HL-60/S4 (cell line): ENCODE data around the gene EXOC4.

Experiments
- in situ Hi-C: fragments of 300-500 bp; cut with MboI; formaldehyde crosslinking; loops from 2 replicates; pipeline ENCODE4 v1.14.3; 2022; ENCODE audit warnings: low sequenced_read_pairs

The EXOC4 gene

DNA sequence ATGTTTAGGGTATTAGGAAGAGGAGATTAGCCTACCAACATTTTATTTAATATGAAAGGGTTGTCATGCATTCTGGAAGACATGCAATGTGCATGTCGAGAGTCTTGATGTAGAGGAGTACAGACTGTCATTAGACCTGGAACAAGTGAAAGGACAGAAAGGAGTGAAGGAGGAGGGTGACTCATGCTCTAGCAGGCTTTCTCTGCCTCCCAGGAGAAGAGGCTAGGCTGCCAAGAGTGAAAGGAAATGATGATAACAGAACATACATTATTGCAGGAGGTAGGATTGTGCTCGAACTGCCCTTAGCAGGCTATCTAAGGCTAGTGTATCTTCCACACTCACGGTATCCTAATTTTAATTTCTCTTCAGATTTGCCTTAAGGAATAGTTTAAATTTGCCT lies 228.8 kb downstream of the EXOC4 start:
- in situ Hi-C loops = no loop called here

DNA sequence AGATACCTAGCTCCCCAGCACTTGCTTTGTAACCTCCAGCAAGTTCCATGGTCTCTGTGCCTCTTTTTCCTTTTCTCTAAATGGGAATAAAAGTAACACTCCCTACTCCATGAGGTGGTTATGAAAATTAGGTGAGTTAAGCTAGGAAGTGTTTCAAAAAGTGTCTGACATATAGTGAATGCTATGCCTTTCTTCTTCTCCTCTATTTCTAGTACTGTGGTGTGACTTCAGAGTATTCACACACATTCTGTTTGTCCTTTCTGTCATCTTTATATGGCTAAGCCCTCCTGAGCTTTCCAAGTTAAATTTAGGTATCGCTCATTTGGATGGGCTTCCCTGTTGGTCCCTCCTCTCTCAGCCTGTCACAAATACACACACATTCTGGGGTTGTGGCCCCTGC lies 229.7 kb downstream of the EXOC4 start:
- in situ Hi-C loops = no loop called here

DNA sequence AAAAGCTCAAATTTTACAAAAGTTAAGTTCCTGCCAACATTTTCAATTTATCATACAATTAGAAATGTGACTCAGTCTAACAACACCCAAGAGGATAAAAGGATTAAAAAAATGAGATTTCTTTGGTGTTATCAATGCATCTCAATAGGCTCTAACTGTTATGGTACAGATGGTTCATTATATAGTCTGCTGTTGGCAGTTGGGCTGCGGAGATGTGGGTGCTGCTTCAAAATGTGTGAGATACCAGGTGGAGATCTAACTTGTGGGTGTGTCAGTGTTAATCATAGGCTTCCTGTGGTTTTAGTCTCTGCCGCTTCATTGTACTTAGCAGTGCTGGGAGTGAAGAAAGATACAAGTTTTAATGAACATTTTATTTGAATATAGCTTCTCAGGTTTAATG lies 231.2 kb downstream of the EXOC4 start:
- in situ Hi-C loops = no loop called here

DNA sequence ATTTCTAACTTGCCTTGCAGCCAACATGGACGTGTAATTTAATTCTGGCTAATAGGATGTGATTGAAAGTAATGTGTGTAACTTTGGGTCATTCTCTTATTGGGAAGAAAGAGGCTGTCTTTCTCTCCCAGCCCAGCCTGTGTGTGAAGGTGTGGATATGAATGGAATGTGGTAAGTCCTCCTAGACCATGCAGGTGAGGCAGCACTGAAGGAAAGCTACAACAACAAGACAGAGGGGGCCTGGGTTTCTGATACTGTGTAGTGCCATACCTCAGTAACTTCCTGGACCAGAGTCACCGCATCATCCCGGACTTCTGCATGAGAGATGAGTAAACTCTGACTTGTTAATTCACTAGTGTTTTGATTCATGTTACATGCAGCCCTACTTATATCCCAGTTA lies 237.0 kb downstream of the EXOC4 start:
- in situ Hi-C loops = no loop called here

DNA sequence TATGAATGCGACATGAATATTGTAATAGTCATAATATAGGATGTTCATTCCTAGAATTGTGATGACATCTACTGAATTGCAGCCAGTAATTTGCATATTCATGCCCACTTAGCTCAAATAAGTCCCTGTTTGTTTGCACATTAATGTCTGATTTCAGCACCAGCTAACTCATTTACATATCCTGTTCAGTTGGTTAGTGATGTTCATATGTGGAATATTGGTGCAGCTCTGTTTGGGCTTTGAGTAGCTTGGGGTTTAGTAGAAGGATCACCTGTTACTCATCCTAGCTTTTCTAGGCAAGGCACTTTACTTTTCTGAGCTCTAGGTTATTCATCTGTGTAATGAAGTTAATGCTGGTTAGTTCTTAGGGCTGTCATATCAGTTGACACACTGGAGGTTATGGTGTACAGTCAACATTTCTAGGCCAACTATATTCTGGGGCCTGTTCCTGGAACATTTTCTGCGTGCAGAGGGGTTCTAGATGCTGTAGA lies 238.4 kb downstream of the EXOC4 start:
- in situ Hi-C loops = no loop called here

DNA sequence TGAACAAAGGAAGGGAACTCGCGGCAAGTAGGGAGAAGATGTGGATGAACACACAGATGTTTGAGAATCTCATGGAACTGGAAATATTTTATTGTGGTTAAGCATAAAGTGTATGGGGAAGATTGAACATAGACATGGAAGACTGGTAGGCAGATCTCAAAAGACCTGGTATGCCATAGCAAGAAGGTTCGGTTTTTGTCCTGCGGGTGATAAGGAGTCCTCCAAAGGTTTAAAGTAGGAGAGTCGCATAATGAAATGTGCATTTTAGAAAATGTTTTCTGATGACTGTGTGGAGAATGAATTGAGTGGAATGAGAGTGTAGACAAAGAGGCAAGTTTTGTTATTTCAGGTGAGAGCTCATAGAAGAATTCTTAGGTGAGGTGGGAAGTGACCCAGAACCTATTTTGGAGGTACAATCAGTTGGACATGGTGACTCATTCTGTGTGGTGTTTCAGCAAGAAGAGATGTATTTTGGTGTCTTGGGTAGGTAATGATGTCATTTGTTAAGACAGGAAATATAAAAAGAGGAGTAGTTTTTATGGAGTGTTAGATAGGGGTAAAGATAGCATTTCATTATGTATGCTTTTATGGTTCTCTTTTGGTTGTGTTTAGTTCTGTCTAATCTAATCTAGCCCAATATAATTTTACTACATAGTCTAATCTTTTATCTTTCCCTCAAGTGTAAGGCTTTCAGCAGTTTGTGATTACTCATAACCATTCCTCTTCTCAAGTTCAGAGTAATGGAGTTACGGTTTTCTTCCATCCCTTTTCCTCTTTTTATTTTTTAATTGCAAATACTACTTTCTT lies 239.2 kb downstream of the EXOC4 start:
- in situ Hi-C loops = no loop called here

DNA sequence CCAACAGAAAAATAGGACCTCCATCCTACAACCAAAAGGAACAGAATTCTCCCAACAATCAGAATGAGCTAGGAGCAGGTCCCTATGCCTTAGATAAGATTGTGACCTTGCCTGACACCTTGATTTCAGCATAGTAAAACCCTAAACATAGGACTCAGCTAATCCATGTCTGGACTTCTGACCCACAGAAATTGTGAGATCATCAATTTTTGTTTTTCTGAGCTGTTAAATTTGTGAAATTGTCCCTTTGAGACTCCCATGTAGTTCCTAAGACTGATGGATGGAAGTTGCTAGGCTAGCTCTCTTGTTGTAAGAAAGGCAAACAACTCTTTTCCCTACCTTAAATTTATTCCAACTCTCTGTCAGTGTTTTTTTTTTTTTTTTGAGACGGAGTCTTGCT lies 244.2 kb downstream of the EXOC4 start:
- in situ Hi-C loops = no loop called here

DNA sequence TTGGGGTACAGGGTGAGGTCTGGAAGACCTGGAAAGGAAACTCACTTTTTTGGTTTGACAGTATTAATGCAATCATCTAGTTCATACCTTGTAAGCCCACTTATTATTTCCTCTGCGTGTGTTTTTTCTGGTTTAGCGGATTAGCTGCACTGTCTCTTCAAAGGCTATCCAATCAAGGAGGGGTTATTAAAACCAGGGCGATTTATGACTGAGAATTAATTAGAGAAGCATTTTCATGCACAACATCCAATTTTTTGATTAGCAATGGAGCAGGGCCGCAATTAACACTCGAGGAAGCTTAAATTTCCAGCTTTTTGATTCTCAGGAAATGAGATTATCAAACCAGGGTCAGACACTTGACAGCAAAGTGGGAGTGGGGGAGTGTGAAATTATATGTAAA lies 248.9 kb downstream of the EXOC4 start:
- in situ Hi-C loops = no loop called here

DNA sequence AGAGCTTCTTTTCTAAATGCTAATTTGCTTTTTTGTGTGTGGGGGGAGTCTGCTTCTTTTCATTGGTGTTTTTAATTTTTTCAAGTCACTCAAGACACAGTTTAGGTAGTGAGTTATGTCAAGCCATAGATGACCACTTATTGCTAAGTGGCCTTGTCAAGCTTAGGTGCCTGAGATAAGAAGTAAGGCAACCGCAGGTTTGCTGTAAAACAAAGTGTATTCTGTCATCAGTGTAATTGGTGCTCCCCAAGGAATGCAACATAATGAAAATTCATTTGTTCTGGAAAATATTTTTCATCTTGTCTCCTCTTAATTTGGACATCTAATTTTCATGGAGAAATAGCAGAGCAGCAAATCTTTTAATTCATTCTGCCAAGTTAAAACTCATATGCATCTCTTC lies 249.6 kb downstream of the EXOC4 start:
- in situ Hi-C loops = no loop called here

DNA sequence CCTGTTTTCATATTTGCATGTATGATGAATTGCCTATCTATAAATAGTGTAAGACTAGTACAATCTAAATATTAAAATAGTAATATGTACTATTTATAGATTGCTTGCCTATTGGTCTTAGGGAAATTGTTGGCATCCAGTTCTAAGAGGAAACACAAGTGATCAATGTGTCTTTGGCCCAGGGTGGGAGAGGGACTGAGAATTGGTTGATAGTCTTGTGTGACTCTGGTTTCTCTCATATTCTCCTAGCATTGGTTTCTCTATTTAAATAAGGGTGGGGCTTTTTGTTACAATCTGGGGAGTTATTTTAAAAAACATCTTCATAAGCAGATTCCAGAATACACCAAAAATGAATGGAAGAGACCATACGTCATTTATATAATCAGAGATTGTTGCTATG lies 250.1 kb downstream of the EXOC4 start:
- in situ Hi-C loops = no loop called here

DNA sequence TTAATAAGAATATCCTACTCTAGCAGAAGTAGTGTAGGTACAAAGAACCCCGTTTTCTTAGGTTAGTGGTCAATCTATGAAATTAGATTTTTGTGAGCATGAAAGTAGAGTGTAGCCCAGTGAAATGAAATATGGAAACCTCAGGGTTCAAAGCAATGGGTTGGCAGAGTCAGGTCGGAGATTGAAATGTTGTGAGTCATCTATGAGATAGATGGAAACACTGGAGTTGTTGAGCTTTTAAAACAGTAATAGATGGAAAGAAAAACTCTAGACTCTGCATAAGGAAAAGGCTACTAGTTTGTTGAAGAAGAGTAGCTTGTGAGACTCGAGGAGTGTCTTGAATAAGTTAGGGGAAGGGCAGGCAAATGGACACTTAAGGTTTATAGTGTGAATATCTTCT lies 251.9 kb downstream of the EXOC4 start:
- in situ Hi-C loops = no loop called here

DNA sequence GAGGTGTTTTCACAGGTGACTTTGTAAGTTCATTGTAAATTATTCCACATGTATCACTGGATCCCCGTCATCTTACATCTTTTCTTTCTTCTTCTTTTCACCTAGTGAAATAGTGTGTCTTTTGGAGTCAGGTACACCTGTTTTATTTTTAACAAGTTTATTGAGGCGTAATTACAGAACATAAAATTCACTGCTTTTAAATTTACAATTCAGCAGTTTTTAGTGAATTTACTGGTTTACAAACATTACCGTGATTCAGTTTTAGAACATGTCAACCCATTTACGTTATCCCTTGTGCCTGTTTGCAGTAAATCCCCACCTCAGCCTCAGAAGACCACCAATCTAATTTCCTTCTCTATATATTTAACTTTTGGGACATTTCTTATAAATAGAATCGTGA lies 256.9 kb downstream of the EXOC4 start:
- in situ Hi-C loops = no loop called here

DNA sequence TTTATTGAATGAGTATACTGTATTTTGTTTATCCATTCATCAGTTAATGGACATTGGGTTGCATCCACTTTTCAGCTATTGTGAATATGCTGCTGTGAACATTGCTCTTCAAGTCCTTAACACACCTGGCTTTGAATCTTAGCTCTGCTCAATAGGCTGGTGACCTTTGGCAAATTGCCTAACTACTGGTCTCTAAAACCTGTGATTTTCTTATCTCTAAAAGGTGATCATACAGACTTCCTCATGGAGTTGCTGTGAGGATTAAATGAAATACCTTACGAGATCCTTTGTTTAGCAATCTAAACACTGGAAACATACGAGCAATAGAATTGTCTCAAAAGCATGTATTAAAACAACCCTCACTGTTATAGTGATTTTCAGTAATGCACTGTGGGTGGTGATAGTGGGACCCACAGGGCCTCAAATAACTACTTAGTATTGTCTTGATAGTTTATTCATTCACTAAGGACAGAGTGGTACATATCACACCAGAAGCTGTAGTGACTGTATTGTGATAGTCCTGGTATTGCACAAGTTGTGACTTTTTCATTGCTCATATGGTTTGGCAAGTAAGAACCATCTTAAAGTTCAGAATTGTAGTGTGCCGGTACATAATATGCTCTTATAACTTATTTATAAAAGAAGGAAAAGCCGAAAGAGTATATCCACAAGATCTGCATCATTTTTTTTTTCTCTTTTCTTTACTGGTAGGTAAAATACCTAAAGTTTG lies 257.6 kb downstream of the EXOC4 start:
- in situ Hi-C loops = no loop called here

DNA sequence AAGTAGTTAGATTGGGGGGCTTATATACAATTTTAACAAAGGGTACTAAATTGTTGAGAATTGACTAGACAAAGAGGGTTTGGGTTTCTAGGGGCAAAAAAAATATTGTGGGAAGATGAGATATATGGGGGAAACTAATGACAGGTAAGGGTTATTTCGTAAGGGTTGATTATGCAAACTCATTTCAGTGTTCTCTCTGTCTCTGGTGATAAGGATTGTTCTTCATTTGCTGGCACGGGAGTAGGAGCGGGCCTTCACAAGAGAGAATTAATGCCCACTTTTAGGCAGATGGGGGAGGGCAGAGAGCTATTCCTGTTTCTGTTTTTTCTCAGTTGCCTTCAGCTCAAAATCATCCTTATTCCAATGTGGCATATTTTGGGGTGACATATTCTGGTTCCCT lies 258.4 kb downstream of the EXOC4 start:
- in situ Hi-C loops = no loop called here

DNA sequence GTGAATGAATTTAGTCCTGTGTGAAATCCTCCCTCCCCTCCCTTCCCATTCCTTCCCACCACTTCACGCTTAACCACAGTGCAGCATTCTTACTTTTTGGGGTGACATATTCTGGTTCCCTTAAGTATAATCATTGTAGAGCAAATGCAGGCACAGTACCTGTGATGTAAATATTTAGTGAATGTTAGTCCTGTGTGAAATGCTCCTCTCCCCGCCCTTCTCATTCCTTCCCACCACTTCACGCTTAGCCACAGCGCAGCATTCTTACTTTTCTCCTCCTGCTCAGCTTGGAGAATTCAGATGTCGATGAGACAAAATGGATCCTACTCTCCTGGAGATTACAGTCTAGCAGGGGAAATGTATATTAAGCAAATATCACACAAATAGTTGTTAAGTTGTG lies 258.8 kb downstream of the EXOC4 start:
- in situ Hi-C loops = no loop called here

DNA sequence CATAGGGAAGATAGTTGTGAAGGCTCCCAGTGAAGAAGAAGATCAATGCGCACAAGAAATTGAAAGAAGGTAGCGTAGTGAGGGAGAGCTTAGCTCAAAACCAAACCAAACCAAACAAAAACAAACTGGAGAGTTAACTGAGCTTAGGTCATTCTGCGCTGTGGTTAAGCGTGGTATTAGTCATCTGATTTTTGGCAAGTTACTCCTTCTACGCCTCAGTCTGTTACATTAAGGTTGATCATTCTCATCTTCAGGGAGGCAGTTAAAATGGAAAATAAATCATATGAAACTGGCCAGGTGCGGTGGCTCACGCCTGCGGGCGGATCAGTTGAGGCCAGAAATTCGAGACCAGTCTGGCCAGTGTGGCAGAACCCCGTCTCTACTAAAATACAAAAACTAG lies 259.7 kb downstream of the EXOC4 start:
- in situ Hi-C loops = no loop called here

DNA sequence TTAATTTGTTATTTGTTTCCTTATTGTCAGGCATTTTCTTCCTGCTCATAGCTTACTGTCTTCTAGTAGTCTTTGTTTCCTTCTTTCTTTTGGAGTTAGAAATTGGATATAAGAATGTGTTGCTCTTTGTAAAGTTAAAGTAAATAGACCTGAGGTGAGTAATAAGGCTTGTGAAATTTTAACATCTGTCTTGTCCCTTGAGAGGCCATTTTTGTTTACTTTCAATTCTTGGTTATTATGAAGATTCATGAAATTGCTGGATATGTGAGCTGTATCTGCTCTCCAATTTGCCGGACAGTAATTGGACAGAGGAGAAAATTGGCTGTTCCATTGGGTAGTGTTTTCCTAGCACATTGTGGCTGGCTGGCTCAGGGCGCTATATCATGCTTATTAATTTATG lies 260.7 kb downstream of the EXOC4 start:
- in situ Hi-C loops = no loop called here

DNA sequence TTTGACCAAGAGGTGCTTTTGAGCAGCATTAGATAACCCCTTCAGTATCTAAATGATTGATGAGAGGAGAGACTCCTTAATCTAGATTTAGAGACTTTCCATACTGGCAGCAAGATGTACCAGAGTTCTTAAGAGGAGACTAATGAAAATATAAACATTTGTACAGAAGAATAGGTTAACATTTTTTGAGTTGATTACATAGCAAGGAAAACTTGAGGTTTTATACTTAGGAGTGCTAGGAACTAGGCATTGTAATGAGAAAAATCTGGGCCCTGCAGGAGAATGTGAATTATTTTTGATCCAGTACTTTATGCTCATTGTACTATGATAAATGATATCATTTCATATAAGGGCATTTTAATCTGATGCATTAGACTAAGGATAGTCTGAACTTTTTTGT lies 261.7 kb downstream of the EXOC4 start:
- in situ Hi-C loops = no loop called here

DNA sequence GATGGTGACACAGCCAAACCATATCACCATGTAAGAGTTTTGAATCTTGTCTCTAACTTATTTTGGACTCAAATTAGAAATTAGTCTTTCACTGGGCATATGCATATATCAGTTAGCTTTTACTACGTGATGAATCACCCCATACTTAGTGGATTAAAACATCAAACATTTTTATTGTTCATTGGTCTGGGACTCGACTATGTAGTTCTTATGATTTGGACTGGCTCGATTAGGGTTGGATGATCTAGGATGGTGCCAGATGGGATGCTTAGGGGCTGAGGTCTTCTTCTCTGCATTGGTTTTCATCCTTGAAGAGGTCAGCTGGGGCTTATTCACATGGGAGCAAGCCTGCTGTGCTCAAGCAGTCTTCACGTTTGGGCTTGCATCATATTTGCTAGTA lies 264.9 kb downstream of the EXOC4 start:
- in situ Hi-C loops = no loop called here

DNA sequence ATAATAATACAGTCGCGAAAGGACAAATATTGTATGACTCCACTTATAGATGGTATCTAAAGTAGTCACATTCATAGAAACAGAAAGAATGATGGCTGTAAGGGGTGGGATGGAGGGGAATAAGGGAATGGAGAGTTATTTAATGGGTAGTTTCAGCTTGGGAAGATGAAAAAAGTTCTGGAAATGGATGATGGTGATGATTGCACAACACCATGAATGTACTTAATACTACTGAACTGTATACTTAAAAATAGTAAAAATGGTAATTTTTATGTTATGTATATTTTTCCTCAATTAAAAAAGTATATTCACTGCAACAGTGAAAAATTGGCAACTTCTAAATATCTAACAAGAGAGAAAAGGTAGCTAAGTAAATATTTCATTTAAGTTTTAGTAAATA lies 265.8 kb downstream of the EXOC4 start:
- in situ Hi-C loops = no loop called here

DNA sequence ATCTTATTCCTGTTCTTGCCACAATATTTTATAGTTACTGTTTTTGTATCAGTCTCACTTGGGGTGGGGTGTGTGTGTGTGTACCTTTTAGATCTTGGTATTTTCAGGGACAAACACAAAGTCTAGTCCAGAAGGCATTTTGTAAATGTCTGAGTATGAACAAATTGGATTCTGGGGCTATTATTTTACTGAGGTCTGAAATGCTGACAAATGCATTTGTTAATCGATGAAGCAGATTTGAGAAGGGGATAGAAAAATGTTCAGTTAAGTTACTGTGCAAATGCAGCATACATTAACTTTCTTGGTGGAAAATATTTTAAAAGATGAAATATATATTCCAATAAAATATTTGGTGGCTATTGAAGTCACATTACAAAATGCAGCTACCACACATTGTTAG lies 267.4 kb downstream of the EXOC4 start:
- in situ Hi-C loops = no loop called here

DNA sequence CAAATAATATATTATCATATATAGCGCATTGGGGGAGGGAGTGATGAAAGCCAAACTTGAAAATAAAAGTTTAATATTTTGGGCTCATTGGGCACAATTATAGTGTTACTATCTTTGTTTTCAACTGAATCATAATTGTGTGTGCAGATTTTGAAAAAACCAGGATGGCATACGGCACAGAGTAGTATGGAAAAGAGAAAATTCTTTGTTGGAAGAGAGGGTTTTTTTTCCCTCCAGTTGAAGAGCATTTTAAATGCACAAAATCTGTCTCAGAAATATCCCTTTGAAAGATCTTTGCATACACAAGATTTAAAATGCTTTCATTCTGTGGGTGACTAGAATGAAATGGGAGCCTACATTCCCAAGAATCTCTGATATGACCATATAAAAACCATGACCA lies 269.6 kb downstream of the EXOC4 start:
- in situ Hi-C loops = no loop called here
